Inflammatory macrophage (primary cell): ENCODE measurements around the gene GMDS.

Source experiments
- DNase-seq, 2 donors: peaks; one replicate each; pipeline ENCODE4 v3.0.0-alpha.2; 2020 to 2022

GMDS gene

DNA sequence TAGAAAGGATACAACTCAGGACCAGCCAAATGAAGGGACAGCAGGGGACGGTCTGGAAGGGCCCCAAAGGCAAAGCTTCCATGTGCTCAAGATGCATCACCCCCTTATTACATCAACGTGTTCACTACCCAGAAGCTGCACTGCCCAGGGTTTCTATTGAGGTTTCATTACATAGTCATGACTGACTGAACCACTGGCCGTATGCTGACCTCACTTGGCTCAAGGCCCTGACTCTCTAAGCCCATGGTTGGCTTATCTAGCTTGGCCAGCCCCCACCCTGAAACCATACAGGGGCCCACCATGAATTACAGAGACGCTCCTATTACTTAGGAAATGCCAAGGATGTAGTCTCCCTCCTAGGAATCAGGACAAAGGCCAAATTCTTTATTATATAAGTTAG lies 456.3 kb downstream of the GMDS start:
- DNase-seq: no peak

DNA sequence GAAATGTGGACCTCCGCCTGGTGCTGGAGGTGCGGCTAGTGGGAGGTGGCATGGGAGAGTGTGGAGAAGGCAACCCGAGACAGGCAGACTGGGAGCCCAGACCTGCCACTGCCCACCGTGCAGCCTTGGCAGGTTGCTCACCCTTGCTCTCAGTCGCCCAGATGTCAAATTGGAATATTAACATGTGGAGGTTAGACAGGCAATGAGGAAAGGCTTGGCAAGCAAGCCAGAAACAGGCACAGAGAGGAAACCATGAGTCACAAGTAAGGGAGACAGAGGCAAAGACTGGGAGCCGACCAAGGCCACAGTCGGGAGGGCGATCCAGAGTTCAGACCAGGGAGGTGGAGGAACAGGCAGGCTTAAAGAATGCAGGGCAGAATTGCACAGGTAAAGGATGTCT lies 457.5 kb downstream of the GMDS start:
- no peak for DNase-seq

DNA sequence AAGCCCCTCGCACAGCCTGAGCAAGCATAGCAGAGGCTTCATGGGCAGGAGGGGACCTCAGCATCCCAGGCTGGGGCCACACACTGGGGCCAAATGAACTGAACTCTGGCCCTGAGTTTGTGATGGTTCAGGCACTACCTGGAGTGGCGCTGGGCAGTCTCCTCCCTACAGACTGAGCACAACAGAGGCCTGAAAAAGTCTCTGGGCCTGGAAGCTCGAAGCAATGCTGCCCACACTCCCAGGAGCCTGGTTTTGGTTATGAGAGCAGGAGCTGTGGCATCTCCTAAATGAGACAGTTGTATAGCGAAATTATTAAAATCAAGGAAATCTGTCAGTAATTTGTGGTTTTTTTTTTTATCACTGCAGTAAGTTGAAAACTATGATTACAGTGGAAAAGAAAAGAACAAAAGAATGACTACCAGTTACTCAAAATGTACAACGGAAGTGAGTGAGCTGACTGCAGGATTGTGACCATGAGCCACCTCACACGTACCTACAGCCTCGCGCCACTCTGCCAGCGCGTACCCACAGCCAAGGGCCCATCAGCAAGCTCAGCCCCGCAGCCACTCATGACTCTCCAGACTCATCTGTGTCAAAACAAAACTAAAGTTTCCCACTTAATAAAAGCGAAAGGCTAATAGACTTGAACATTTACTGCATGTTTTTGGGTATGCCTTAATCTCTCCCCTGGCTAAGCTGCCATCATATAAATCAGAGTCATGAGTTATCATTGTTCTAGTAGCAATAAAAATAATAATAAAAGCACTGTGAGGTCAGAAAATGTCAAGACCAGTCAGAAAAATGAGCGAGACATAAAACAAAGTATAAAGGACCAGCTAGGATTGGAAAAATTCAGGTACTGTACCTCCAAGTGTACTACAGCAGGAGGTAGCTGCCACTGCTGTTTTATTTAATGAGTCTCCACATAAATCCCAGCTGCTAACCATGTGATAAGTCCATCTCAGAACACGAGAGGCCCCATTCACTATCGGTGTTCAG lies 458.7 kb downstream of the GMDS start:
- no peak for DNase-seq

DNA sequence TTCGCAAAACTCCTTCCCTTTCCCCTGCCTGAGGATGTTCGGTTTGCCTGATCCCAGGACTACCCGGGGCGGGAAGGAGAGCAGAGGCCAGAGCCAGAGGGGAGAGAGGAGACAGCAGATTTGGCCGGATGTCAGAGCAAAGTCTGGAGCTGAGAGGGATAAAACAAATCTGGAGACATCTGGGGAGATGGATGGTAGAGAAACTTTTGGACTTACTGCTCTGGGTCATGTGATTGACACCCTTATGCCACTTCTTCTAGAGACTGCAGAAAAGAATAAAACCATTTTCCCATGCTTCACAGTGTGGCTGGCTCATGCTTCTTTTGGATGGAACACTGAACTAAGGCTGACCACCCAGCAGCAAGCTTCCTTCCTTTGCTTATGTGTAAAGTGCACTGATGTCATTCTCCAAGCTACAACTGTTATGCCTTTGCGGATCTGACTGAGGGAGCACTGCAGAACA lies 461.0 kb downstream of the GMDS start:
- no peak for DNase-seq

DNA sequence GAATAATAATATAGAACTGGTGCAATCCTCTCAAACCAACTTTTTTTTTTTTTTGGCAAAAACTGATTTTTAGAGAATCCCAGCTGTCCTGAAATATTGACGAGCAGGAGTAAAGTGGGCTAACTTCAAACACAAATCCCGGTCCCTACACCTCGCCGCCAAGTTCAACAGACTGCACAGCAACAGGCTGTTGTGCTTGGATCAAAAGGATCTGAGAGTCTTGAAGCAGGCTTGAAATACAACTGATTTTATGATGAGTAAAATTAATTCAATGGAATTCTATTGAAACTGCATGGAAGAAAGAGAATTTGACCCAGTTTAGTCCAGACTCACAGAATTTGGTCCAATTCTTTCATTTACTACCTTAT lies 463.6 kb downstream of the GMDS start:
- DNase-seq: no peak

DNA sequence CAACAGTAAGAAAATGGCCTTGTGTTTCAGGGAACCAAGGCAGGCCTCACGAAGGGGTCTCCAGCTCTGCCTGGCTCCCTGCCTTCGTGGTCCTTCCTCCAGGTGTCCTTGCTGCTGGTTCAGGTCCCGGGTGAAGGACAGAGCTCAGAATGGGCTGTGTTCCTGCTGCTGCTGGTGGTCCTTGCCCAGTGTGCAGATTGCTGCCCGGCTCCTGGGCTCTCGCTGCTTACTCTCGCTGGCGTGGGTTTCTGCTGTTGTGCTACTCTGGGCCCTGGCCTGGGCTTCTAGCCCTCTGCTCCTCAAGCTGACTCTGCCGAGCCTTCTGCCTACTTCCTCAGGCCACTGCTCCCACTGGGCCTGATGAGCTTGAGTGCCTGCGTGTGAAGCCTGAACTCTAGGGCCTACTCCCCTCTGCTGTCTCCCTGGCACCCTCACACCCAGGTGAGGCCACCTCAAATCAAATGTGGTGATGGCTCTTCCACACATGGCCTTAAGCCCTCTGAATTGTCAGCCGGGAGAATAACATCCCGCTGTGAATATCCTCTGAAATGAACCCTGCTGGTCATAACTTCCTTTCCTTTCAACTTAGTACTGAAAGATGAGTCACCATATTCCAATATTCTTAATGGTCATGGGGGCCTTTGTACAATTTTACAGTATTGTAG lies 464.1 kb downstream of the GMDS start:
- no peak for DNase-seq

DNA sequence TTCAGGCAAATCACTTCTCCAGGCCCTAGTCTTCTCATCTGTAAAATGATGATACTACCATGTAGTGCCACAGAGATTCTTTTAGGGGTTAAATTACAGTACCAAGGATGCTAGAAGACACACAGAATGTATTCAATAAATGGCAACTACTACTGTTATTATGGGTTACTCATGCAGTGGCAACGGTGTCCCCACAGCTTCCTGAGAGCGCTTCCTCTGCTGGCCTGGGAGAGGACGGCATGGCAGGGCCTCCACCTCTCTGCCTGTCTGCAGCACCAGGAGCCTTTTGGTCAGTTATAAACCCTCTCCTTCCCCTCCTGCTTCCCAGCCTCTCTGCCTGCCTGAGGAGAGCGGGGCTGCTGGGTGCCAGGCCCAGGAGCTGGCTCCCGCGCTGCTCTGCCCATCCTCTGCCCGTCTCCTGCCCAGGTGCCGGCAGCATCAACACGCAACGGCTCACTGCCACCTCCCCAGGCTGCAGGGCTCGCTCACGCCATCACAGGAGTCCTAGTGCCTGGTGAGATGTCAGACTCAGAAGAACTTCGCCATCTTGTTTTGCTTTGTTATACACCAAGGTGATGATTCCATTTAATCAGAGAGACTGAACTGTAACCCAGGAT lies 465.0 kb downstream of the GMDS start:
- no peak for DNase-seq

DNA sequence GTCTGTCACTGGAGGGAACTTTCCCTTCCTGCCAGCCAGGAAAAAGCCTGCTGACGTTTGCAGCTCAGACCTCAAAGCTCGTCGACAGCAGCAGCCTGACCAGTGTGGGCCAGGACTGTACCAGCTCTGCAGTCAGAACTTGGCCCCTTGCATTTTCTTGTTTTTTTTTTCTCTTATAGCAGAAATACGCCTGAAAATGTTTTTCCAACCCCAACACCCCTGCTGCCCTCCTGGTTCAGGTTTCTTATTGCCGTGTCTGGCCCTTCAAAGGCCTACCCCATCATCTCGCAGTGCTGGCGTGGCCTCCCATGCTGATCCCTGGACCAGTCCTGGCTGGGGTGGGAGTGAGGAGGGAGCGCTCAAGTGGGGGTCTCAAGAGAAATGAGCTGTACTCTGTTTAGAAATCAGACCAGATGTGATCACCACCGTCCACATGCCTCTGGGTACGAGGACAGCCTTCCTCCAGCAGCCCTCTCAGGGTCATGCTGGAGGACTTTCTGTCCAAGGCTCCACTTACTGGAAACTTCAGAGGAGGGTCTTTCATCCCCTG lies 466.6 kb downstream of the GMDS start:
- DNase-seq: no peak

DNA sequence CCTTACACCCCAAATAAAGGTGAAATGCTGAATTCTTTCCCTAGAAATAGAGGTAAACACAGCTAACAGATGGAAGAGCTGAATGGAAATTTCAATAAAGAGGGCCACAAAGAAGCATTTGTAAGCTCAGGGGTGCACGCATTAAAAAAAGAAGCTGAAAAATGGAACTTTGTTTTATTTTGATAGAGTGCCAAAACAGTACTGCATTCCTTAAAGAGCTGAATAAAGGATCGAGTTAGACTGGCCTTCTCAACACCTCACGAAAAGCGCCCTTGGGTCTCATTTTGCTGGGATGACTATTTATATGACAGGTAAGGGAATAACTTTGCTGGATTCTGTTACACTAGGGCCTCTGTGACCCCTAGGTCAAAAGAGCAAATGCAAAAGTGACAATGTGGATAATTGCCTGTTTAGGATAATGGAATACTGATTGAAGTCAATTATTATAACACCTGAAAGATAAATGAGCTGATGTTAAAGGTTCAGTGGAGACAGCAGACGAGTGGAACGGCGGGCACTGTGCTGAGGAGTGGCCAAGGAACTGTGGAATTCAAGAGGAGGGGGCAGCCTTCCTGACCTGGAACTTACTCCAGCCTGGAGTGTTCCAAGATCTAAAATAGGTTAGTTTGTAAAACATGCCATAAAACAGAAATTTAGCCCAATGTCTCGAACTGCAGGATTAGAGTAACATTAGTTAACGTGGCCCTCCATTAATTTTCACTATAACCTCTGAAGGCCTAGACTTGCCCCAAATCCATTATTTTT lies 467.3 kb downstream of the GMDS start:
- no peak for DNase-seq

DNA sequence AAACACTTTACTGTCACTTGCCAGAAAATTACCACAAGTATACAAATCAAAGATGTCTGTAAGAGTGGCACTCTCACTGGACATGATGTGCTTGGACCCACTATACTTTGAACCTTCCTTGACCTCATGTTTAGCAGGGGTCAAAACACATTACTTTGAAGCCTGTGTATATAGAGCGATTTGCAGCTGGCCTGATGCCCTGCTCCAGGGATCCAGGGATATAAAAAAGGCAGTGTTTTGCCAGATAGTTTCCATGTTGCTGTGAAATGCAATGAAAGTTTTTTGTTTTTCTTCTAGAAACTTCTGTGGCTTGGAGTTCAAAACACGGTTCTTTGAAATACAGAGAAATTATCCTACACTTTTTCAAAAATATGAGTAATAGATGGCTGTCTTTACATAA lies 470.0 kb downstream of the GMDS start:
- DNase-seq: no peak

DNA sequence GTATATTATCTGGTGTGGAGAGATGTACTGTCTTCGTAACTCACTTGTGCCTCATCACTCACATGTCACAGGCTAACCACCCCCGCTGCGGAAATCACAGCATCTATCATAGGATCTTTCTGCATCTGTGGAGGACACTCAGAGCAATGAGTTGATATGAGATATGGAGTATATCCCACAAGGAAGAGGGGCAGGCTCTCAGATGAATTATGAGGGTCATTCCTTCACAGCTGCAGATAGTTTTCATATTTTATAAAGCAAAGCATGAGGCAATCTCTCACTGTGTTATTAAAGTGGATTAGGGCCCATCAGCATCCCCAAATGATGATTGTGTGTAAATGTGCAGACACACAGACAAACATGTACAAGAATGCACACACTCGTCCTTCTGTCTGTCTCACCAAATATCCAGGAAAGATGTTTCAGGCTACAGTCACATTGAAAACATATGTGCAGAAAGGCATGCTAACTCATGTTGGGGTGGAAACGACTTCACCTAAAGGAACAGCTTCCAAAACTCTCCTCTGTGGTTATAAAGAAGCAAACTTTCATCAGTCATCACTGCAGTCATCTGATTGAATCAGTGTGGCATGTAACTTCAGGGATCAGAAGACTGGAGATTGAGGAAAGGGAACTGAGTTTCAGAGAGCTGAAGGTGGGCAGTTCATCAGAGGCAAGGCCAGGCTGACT lies 471.0 kb downstream of the GMDS start:
- DNase-seq: no peak

DNA sequence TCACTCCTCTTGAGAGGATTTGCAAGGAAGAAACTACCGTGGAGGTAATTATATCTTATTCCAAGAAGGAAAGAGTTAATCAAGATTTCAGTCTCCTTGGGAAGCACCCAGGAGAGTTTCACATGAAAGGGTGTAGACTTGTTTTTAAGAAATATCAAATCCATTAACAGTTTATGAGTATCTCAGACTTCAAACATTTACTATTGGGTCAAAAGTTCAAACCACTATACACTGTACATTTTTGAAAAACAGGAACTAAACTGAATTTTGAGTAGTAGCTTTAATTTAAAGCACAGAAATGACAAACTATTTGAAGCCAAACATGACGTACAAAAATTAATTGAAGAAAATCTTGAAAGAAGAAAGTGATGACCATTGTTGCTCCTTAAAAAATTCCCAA lies 471.7 kb downstream of the GMDS start:
- DNase-seq: peak in 1 of 2 donors; percentile 38

DNA sequence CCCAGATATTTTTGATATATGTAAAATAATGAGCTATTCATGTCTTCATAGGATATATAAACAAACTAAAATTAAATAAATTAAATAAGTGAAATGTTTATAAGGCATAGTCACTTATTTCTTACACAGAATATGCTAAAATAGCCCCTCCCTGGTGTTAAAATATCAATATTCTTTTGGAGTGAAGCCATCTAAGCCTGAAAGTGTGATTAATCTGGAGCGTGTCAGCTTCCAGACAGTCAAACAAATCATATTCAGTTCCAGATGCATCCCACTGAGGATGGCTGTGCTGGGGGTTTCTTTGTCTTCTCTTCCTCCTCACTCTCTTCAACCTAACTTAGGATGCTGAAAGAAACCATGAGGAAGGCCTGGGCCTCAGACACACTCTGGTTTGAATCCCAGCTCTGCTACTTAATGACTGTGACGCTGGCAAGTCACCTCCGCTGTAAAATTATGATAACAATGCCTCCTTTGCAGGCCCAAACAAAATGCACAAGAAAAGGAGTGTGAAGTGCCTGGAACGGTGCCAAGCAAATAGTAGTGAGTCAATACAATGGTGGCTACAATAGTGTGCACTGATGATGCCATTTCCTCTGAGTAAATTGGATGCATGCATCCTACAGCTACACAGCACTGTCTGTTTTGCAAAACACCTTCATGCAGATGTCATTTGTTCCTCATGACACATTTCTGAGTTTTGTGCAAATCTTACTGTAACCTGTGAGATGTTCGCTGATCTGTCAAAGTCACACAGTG lies 474.3 kb downstream of the GMDS start:
- DNase-seq: no peak

DNA sequence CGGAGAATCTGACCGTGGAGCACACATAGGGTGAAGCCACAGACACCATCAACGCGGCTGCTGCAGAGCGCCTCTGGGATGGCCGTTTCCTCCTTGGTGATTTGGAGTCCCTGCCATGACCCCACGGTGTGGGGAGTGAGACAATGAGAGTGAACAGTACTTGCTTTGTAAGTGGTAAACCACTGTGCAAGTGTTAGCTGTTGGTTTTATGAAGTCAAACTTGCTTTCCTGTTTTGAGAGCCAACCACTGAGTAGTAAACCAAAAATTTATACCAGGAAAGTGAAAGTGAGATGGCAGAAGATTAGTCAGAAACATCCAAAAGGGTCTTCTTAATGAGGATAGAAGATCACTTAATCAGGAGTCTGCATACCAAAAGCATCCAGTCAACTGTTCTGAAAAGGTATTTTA lies 475.0 kb downstream of the GMDS start:
- DNase-seq: no peak

DNA sequence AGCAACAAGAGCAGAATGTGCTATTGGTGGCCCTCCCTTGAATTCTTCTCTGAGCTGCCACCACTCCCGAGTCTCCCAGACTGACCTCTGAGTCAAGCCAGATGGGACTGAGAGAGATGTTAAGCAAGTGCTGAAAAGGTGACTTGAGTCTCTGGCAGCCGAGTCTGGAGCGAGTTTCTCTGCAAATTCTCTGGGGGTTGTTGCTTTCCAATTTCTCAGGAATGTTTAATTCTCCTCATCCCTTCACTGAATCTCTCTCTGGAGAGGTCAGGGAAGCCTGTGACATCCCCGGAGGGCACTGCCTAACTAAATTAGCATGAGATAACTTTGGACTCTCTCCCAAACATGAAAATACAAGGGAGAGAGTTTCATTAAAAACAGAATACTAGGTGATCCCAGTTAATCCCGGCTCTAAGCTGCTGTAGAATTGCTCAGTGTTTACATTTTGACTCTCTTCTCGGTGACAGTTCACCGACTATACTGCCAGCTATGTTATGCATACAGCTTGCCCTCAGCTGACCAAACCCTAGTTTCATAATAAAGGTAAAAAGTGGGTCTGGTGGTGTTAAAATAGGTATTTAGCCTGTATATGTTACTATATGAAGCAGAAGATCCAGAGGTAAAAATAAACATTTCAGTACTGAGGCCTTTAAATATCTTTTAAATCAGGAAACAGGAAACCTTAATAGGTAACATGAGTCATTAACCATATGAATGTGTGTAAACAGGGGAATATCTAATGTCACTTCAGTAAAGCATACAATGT lies 477.7 kb downstream of the GMDS start:
- no peak for DNase-seq

DNA sequence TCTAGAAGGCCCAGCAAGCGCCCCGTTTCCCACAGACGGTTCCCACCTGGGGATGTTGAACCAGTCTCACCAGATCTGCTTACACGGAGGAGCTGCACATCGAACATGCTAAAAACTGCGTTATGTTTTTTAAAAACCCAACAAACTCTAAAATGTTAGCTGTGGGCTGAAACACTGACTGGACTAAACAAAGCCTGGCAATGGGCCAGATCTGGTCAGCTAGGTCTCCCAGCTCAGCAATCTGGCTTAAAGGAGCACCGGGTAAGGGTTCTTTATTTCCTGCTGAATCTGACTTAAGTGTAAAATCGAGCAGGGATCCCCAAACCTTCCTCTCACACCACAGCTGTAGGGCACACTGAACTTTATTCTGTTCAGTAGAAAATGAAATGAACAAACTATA lies 478.8 kb downstream of the GMDS start:
- DNase-seq: no peak

DNA sequence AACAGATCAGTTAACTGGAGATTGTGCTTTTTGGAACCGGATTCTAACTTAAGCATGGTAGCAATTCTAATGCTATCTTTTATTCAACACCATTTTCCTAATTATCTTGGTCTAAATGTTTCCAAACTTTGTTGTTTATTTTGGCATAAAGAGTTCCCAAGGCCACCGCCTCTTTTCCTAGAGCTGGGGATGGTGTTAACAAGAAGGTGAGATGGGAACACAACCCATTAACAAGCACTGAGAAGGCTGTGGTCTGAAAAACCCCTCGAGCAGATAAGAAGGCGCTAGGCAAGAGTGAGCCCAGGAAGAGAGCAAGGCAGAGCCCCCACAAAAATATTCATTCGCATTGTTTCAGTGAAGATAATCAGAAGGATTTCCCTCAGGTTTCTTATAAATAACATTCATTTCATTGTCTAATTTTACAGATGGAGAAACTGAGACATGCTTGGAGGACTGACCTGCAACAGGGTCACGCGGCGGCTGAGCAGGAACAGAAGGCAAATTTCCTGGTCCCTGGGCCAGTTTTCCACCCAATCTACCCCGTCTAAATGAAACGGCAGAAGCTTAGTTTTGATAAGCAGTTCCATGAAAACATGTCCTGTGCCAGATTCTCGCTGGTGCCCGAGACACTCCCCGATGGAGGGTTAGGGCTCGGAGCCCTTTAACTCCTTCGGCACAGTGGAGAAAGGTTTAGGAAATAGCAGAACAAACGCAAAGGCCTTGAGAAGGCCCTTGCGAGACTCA lies 480.1 kb downstream of the GMDS start:
- no peak for DNase-seq

DNA sequence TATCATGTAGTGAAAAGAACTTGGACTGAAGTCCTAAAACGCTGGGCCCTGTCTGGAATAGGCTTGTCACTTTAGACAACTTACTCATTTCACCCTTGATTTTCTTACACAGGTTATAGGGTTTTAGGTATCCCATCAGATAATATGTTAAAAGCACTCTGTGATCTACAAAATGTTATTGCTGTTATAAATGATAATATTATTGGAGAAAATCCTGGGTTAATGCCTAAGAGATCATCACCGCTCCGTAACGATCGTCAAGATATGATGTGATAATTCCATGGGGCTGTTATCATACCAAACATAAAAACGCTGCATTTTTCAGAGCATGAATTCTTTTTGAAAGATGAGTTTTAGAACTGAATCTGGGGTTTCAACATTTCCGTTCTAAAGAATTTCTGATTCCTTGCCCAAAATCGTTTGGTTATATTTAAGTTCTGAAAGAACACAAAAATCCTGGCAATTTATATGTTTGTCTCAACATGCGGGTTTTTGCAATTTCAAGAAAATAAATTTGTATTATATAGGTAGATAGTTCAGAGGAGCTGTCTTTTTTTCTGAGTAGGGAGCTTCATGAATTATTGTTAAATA lies 480.9 kb downstream of the GMDS start:
- no peak for DNase-seq

DNA sequence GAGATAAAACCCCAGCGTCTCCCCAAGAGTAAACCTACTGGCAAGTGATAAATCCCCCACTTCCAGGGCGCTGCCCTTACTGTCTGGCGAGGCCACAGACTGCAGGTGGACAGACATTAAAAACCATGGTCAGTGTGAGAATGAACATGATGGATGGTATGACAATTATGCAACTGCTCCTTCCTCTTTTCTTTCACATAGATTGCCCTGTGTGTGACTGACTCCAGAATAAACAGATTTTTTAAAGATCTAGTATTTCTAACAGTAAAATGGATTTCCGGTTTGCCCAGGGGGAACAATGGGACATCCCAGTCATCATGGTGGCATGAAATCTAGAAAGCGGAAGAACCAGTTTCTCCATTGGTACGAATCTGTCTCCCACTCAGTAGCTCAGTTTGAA lies 482.0 kb downstream of the GMDS start:
- peak; percentile 16 to 22 for DNase-seq
